IPS-NIHi7 (cell line): ENCODE data around the gene P2RX3.

Source experiments
- DNase-seq: peaks from one replicate; pipeline ENCODE4 v3.0.0; 2012; ENCODE audit warnings: mixed read lengths; ENCODE audit errors: extremely low spot score

Gene P2RX3

DNA sequence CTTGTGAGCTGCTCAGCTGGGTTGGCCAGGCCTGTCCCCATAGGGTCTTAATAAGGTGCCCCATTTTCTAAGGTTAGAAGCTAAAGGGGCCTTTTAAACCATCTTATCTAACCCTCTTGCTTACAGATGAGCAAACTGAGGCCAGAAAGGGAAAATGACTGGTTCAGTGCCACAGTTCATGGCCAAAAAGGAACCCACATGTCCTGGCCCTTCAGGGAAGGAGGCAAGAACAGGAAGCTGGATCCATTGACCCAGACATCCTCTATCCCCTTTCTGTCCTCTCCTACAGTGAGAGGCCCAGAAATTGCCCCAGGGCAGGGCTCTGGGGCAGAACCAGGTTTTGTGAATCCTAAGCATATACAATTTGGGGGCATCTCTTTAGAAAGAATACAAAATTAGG lies 32.8 kb downstream of the P2RX3 start:
- no peak for DNase-seq

DNA sequence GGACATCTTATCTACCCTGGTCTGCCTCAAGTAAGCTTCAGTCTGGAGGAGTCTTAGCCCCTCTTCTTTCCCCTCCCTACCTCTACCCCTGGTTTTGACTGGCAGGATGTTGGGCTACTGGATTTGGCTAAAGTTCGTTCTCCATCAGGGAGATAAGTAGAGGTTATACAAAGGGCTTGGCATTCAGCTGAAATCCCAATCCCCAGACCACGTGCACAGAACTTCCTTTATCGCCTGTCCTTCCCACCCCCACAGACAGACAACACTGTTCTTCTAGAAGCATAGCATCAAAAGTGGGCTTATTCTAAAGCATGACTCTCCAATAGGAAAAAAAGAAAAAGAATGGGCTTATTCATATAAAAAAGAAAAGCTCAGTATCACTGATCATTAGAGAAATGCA lies 35.0 kb downstream of the P2RX3 start:
- no peak for DNase-seq

DNA sequence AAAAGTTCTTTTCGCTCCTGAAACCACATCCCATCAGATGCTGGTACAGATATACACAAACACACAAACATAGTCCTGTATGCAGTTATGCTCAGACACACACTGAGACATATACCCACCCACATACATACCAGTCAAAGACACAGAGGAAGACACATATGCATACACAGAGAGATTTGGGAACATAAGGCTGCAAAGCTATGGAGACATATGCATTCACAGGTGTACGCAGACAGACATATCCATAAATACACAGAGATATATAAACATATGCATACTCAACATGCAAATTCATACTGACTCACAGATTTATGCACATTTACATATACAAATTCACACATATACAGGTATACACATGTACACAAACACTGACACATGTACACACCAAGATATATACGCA lies 36.8 kb downstream of the P2RX3 start:
- DNase-seq, result no peak

DNA sequence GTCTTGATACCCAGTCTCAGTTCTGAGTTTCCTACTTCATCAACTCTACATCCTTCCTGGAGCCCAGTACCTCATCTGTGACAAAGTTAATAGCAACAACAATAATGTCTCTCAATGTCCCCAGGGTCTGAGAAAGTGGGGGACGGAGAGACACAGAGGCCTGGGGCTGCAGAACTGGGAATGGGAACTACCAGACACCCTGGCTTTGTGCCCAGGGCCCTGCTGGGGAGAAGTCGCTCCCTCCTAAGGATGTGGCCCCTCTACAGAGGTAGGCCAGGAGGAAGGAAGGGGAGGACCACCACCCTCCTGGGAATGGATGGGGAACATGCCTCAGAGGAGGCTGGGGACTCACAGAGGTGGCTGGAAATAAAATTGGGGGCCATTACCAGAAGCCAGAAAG lies 37.3 kb downstream of the P2RX3 start:
- no peak for DNase-seq

DNA sequence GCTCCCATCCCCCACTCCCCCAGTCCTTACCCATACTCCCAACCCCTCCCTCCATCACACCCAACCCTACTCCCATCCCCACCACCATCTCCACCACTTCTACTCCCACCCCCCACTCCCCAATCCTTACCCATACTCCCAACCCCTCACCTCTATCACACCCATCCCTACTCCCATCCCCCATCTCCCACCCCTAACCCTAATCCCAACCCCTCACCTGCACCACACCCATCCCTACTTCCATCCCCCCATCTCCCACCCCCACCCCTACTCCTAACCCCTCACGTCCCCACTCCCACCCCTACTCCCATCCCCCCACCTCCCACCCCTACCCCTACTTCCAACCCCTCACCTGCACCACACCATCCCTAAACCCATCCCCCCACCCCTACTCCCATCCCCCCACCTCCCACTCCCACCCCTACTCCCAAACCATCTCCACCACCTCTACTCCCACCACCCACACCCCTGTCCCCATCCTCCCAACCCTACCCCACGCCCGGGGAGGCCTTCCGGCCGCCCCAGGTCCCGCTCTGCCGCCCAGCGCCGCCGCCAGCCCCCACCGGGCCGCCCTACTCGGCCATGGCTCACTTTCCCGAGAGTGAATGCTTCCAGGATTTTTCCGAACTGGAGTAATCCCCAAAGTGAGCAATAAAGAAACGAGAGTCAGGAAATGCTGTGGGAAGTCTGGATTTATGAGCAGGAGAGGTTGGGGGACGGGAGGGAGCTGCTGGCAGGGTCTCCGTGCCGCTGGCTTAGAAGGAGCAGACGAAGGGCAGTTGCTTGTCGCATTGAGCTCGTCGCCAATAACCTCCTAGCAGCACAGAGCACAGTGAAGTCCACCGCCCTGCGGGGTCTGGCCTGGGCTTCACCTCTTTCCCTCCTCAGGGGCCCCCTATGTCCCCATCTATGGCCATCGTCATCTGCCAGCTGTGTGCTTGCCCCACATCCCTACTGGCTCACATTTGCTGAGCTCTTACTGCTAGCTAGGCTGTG lies 38.2 kb downstream of the P2RX3 start:
- DNase-seq, result no peak

DNA sequence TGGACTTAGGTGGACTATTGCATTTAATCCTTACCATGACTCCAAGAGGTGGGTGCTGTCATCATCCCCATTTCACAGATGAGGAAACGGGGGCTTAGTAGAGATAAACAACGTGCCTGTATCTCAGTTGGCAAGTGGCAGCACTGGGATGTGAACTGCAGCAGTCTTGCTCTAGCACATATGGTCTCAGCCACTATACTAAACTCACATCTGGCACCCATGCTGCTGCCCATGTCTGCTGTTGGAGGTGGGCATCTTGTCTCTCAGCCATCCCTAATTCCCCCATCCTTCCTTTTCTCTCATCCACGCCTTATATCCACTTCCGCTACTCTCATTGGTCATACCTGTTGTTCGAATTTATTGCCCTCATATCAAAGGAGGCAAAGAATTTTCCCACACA lies 39.0 kb downstream of the P2RX3 start:
- no peak for DNase-seq

DNA sequence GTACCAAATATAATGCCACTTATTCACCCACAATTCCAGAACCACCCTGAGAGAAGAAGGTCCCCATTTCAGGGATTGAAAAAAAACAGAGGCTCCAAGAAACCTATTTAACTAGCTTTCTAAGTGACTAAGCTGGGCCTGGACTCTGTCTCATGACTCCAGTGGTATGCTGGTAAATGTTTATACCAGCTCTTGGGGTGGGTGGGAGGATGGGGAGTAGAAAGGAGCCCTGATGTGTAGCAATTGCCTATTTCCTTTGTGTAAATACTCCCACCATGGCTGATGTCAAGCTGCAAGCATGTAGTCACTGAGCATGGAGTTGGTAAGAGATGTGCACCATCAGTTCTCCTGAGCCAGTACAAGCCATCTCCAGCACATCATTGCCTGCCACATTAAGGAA lies 40.0 kb downstream of the P2RX3 start:
- DNase-seq, result no peak

DNA sequence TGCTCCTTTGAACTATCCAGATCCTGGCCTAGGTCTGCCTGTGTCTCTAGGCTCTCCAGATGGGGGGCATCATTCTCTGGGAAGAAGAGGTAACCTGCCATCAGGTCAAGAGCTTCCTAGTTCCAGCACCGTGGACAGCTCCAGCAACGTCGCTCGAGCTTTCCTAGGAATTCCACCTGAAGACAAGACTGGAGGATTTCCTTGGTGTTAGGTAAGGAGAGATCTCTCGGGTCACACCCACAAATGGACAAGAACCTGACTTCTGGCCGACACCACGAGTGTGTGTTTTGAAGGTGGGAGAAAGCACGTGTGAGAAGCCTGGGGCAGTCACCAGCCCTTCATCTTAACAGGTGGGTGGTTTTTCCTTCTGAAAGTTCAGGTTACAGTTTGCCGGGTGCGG lies 41.6 kb downstream of the P2RX3 start:
- peak; percentile 88 for DNase-seq

DNA sequence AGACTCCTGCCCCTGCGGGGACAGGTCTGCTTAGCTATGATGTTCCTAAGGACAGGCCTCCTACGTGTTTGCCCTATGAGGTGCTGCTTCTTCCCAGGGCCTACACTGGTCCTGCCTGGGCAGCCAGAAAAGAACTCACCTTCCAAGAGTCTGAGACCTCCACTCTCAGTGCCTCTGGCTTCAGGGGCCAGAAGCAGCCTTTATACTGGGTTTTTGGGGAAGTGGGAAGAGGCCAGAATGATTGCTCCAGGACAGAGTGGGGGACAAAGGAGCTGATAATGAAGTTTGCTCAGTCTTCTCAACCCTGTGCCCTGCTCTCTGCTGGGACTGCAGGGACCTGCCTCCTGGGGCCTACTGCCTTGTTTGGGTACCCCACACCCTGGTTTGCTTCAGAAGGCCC lies 42.8 kb downstream of the P2RX3 start, which contains the start of gene PRG3:
Gene PRG3, minus strand, starts transcription at position 176 of the 400 bp plus-strand sequence. CDS start 442 bp downstream, outside the sequence.
- no peak for DNase-seq

DNA sequence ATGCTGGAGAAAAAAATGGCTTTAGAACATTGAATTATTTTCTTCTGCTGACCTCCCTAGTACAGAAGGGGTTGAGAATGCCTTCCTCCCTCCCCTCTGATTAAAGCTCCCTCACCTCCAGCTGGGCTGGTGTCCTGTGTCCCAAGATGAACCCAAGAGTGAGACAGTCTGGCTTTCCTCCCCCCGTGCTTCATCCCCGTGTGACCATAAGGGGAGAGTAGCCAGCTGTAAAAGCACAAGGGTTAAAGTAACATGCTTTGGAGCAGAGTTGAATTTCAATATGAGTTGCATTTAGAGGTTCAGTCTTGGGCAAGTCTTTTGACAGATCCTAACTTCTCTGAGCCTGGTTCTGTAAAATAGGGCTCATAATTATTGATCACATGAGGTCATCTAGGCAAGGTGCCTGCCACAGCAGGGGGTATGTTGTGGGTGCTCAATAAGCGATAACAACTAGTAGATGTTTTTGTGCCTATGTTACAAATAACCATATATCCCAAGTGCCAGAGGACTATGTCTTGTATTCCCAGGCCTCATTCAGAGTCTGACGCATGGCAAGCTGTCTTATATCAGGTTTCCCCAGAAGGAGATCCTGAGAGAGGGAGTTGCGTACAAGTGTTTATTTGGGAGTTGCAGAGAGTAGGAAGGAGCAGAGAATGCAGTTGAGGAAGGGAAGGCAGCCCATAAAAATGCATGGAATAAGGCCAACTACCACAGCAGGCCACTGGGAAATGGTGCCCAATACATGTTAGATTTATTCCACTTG lies 48.2 kb downstream of the P2RX3 start:
- DNase-seq, result no peak

DNA sequence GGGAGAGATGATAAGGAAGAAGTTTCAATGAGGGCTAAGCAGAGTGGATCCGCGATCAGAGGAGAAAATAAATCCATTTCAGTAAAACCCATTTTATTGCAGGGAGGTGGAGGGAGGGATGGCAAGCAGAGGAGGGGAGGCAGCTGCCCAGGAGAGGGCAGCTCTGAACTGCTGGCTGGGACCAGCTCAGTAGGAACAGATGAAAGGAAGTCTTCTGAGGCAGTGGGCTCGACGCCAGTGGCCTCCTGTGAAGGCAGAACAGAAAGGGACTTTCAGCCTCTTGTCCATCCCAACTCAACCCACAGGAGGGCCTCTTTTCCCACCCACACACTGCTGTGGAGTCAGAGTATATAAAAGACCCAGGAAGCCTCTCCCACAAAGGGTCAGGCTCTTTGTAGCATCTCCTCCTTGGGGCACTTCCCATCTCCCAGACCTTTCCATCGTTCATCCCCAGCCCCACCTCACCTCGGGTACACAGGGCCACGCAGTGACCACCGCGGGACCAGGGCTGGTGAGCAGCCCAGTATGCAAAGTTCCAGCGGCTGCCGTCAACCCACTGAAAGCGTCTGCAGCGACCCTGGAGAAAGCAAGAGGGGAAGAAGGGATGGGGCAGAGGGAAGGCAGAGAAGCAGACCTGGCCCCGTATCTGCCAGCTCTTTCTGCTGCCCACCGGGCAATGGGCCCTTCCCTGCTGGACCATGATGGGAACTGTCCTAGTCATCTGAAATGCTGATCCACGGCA lies 49.3 kb downstream of the P2RX3 start:
- no peak for DNase-seq

DNA sequence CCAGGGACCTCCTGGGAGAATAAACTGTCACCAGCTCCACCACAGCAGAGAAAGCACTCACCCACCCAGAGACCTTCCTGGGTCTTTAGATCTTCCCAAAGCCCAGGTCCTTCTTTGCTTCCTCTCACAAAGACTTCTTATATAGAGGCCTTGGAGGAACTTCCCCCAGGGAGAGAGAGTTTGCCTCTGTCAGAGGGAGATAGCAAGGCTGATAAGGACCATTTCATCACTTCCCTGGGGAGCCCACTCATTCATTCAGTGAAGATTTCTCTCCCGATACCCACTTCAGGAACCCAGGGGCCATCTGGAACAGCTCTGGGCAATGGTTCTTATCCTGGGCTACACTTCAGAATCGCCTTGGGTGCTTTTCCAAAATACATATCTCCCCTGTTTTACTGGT lies 52.4 kb downstream of the P2RX3 start, which contains the start of gene PRG2:
Gene PRG2, minus strand, starts transcription at position 116 of the 400 bp plus-strand sequence. CDS start 706 bp downstream, outside the sequence.
- no peak for DNase-seq

DNA sequence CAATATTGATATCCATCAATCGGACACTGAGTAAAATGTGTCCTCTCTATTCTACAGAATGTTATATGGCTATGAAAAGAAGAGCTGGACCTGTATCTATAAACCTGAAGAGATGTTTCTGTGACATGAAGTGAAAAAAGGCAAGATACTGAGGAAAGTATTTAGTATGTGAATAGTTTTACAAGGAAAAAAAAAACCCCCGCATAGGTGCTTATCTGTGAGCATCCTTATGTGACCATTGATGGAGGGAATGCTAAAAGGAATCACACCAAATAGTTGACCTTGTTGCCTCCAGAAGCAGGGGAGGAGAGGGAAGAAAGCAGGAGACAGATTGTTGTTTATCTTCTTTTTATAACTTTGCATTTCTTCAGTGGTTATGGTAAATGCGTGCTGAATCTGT lies 53.0 kb downstream of the P2RX3 start:
- DNase-seq, result no peak

DNA sequence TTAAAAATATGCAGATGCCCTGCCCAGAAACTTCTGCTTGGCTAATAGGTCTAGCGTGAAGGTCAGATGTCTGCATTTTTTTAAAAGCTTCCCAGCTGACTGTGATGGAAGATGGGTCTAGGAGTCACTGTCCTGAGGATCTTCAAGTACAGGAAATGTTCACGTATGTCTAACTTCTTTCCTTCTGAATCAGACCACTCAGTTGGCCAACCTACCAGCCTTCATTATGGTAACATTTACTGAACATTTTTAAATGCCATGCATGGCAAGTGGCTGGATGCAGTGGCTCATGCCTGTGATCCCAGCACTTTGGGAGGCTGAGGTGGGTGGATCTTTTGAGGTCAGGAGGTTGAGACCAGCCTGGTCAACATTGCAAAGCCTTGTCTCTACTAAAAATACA lies 53.4 kb downstream of the P2RX3 start:
- no peak for DNase-seq

DNA sequence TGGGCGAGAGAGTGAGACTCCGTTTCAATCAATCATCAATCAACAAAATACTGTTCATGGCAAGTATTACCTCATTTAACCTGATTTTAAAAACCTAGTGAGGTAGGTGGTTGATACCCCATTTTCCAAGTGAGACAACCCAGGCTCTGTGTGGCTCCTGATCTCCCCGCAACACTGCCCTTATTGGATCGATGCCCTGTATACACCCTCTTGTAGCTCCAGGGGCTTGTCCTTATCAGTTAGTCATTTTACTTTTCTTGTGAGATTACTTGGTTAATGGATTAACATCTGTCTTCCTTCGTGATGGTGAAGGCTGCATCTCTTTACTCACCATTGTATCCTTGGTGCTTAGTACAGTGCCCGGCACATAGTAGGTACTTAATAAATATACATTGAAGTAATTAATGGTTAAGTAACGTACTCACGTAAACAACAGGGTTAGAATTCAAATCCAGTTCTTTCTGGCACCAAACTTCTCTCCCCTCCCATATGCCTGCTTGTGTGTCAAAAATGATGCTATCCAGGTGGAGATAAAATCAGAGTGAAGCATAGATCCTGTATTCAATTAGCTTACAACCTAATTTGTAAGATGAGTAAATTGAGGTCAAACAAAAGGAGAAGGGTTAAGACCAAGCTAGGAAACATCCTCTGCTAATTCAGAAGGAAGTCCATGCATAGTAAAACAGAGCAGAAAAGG lies 54.1 kb downstream of the P2RX3 start:
- no peak for DNase-seq

DNA sequence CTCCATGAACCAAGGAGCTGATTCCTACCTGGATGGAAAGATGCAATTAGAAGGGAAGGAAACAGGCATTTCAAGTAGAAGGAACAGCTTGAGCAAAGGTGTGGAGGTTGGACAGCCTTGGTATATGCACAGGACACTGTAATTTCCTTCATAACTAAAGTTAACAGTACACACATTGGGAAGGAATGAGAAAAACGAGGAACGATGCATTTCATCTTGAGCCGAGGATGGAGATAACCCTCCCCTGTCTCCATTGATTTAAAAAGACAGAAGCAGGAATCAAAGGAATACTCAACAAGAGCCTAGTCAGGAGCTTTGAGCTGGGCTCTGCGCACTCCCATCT lies 54.6 kb downstream of the P2RX3 start:
- DNase-seq, result no peak

DNA sequence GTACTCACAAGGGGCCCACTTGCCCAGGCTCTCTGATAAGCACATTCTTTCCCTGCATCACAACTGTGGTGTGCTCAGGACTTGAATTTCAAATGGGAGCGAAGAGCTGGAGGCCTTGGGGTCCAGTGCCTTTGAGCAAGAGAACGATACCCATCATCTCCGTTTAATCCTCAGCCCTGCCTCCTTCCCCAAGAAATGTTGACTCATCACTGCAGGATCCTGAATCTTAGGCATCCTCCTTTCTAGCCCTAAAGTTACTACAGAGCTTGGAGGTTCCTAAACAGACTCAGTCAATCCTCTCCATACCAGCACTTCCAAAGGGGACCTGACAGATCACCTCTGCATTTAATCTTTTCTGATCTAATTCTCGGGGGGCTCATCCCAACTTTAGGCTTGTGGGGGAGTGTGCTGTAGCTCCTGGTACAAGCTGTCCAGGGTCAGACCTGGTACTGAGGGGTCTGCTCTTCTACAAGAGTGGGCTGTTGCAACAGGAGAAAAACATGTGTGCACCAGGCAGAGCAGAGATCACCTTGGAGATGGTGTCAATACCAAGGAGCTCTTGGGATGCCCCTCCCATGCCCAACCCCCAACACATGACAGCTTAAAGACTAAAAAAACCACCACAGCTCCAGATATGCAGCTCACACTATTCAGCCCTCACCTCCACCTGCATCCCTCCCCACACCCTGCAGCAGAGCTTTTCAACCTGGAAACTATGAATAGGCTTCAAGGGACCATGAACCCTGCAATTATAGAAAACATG lies 56.2 kb downstream of the P2RX3 start:
- DNase-seq, result no peak

DNA sequence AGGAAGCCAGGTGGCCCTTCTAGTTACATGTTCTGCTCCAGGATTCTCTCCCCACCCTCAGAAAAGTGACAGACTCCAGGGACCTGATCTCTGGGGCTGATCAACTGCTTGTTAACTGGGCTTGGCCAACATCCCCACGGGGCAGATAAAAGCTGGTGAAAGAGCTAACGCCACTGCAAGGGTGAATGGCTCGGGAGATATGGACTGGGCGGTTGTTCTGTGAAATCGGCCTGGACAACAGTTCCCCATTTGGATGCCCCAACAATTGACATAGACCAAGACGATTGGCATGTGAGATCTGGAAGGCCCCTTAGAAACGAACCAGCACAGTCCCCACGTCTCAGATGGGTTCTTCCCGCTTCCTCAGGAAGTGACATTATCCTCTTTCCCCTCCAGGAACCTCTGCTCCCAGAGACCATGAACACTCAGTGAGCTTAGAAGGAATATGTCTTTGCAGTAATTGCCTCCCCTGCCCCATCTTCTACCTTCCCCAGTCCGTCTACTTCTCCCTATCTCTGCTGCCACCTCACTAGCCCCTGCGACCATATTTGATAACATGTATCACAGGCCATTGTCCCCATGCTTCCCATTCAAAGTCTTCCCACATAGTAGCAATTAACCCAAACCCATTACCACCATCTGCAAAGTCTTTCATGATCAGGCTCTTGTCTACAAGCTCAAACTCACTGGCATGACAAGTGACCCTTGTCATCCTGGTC lies 57.9 kb downstream of the P2RX3 start:
- DNase-seq, result no peak

DNA sequence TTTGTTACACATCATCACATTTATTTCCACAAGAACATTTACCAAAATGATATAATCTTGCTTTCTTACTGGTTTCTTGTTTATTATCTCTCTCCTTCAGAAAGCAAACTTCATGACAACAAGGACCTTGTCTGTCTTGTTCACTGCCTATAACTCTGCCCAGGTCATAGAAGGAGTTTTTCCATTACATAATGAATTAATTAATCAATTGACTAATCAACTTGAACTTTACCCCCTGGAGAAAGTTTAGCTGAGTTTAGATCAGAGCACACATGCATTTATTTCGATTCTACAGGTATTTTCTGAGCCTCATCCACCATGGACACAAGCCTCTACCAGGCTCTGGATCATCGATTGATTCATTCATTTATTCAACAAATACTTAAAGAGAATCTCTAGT lies 58.6 kb downstream of the P2RX3 start:
- DNase-seq, result no peak

DNA sequence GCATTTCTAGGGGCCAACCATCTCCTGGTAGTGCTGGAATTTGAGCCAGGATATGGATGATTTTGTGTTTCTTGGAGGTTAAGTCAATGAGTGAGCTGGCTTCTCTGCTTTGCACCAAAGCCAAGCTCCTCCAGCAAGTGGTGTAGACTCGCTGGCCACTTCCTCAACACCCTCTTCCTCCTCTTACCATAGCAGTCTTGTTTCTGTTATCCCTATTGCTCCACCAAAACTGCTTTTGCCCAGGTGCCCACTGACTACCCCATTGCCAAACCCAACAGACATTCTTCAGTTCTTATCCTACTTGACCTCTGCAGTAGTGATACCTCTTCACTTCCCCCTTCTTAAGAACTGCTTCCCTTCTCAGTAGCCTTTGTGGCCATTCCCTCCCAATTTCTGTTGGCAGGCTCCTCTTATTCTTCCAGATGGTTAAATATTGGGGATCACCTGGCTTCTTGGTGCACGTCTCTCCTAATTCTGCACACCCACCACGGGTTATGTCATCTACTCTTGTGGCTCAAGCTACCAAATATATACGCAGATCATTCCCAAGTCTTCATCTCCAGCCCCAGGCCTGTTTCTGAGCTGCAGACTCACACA lies 59.3 kb downstream of the P2RX3 start:
- no peak for DNase-seq
